Midbrain (tissue), 1 donor: ENCODE measurements around the gene WDR20.

Experiments used
- DNase-seq: peaks from one replicate; lab custom pipeline; 2025; lab: John Stamatoyannopoulos, UW

The WDR20 gene

GRCh38 chr14:102197317-102197853, 57.7 kb downstream of the WDR20 start:
- DNase-seq: no peak

- DNase-seq: peak; percentile 6
Measured at GRCh38 chr14:102200690-102201352, 61.1 kb downstream of the WDR20 start.

GRCh38 chr14:102201353-102201738, 61.6 kb downstream of the WDR20 start:
- DNase-seq: peak; percentile 18

GRCh38 chr14:102201776-102202175, 62.1 kb downstream of the WDR20 start:
- no peak for DNase-seq

GRCh38 chr14:102202944-102203343, 63.2 kb downstream of the WDR20 start:
- no peak for DNase-seq

GRCh38 chr14:102203382-102203781, 63.7 kb downstream of the WDR20 start:
- no peak for DNase-seq

- DNase-seq: no peak
Measured at GRCh38 chr14:102205560-102205959, 65.9 kb downstream of the WDR20 start.

- no peak for DNase-seq
Measured at GRCh38 chr14:102206918-102207317, 67.2 kb downstream of the WDR20 start.

- no peak for DNase-seq
Measured at GRCh38 chr14:102207831-102208365, 68.2 kb downstream of the WDR20 start.

- no peak for DNase-seq
Measured at GRCh38 chr14:102208741-102209140, 69.0 kb downstream of the WDR20 start.

- DNase-seq: peak; percentile 78
Measured at GRCh38 chr14:102209224-102209966, 69.7 kb downstream of the WDR20 start.

- DNase-seq: no peak
Measured at GRCh38 chr14:102210421-102211042, 70.8 kb downstream of the WDR20 start.

GRCh38 chr14:102211240-102211639, 71.5 kb downstream of the WDR20 start:
- no peak for DNase-seq

GRCh38 chr14:102212356-102212755, 72.7 kb downstream of the WDR20 start:
- DNase-seq: no peak

GRCh38 chr14:102212845-102213244, 73.1 kb downstream of the WDR20 start:
- DNase-seq: no peak

- DNase-seq: no peak
Measured at GRCh38 chr14:102213470-102213869, 73.8 kb downstream of the WDR20 start.

- DNase-seq: no peak
Measured at GRCh38 chr14:102213984-102214658, 74.4 kb downstream of the WDR20 start.

GRCh38 chr14:102215071-102215470, 75.4 kb downstream of the WDR20 start:
- DNase-seq: peak; percentile 70

GRCh38 chr14:102215576-102216250, 76.0 kb downstream of the WDR20 start:
- no peak for DNase-seq

- no peak for DNase-seq
Measured at GRCh38 chr14:102217399-102217798, 77.7 kb downstream of the WDR20 start.

GRCh38 chr14:102217987-102218421, 78.3 kb downstream of the WDR20 start:
- DNase-seq: no peak
